SK-N-SH (cell line): ENCODE results near the gene DNAJC10.

Source experiments
- CHD2 ChIP-seq: fragments of 150-350 bp; IDR thresholded peaks from 2 replicates; pipeline ENCODE4 v1.6.1; 2018; ENCODE audit warnings: low read length; ENCODE audit not compliant: partially characterized antibody
- CTCF ChIP-seq: fragments of 200-600 bp; sonication (generic); IDR thresholded peaks from 2 replicates; pipeline ENCODE4 v1.6.1; 2017; ENCODE audit warnings: antibody characterized with exemption, mild to moderate bottlenecking, moderate library complexity
- EZH2phosphoT487 ChIP-seq: fragments of 200-600 bp; sonication (generic); IDR thresholded peaks from 2 replicates; pipeline ENCODE4 v1.6.1; 2017; ENCODE audit warnings: low read depth, mixed run types, mild to moderate bottlenecking, antibody characterized with exemption, moderate library complexity, borderline replicate concordance
- FOXM1 ChIP-seq: IDR thresholded peaks from 2 replicates; pipeline ENCODE4 v1.4.0; 2012; ENCODE audit warnings: low read depth, mild to moderate bottlenecking
- JUND ChIP-seq: IDR thresholded peaks from 2 replicates; pipeline ENCODE4 v1.4.0; 2012
- RAD21 ChIP-seq: IDR thresholded peaks from 2 replicates; pipeline ENCODE4 v1.6.1; 2012; ENCODE audit warnings: mild to moderate bottlenecking, low read length
- RXRA ChIP-seq: IDR thresholded peaks from 2 replicates; pipeline ENCODE4 v1.4.0; 2012; ENCODE audit warnings: low read depth, mild to moderate bottlenecking, borderline replicate concordance
- TCF12 ChIP-seq: IDR thresholded peaks from 2 replicates; pipeline ENCODE4 v1.4.0; 2012
- TF ChIP-seq, protein P1 (sequence below): IDR thresholded peaks from 2 replicates; pipeline ENCODE4 v1.6.1; 2012; ENCODE audit warnings: mild to moderate bottlenecking, low read depth, low read length, moderate library complexity
- TF ChIP-seq, protein P2 (sequence below): fragments of 150-350 bp; IDR thresholded peaks from 2 replicates; pipeline ENCODE4 v1.6.1; 2016; ENCODE audit warnings: mild to moderate bottlenecking, low read depth, low read length

DNA sequence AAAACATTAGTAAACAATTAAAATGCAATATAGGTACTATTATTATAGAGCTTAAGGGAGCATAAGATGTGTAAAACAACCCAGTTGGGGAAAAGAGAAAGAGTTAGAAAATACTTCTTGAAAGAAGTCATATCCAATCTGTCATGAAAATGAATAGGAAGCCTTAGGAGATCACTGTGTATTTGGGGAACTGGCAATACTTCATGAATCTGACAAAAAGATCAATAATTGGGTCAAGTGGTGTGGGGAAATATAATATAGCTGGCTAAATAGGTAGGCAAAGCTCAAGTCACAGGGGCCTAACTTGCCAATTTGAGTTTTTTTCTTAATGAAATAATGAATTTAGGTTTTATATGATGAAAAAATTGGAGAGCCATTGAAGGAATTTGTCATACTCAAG, 14.4 kb downstream of the DNAJC10 start:
- no peak for TF ChIP-seq CHD2
- TF ChIP-seq, protein P1, sequence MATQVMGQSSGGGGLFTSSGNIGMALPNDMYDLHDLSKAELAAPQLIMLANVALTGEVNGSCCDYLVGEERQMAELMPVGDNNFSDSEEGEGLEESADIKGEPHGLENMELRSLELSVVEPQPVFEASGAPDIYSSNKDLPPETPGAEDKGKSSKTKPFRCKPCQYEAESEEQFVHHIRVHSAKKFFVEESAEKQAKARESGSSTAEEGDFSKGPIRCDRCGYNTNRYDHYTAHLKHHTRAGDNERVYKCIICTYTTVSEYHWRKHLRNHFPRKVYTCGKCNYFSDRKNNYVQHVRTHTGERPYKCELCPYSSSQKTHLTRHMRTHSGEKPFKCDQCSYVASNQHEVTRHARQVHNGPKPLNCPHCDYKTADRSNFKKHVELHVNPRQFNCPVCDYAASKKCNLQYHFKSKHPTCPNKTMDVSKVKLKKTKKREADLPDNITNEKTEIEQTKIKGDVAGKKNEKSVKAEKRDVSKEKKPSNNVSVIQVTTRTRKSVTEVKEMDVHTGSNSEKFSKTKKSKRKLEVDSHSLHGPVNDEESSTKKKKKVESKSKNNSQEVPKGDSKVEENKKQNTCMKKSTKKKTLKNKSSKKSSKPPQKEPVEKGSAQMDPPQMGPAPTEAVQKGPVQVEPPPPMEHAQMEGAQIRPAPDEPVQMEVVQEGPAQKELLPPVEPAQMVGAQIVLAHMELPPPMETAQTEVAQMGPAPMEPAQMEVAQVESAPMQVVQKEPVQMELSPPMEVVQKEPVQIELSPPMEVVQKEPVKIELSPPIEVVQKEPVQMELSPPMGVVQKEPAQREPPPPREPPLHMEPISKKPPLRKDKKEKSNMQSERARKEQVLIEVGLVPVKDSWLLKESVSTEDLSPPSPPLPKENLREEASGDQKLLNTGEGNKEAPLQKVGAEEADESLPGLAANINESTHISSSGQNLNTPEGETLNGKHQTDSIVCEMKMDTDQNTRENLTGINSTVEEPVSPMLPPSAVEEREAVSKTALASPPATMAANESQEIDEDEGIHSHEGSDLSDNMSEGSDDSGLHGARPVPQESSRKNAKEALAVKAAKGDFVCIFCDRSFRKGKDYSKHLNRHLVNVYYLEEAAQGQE: no peak
- TF ChIP-seq CTCF: no peak
- no peak for TF ChIP-seq RAD21
- TF ChIP-seq FOXM1: no peak
- no peak for TF ChIP-seq TCF12
- no peak for TF ChIP-seq EZH2phosphoT487
- TF ChIP-seq, protein P2, sequence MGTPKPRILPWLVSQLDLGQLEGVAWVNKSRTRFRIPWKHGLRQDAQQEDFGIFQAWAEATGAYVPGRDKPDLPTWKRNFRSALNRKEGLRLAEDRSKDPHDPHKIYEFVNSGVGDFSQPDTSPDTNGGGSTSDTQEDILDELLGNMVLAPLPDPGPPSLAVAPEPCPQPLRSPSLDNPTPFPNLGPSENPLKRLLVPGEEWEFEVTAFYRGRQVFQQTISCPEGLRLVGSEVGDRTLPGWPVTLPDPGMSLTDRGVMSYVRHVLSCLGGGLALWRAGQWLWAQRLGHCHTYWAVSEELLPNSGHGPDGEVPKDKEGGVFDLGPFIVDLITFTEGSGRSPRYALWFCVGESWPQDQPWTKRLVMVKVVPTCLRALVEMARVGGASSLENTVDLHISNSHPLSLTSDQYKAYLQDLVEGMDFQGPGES: no peak
- no peak for TF ChIP-seq RXRA
- TF ChIP-seq JUND: no peak
